Spleen (tissue), 11 donors: Measurements from ENCODE around the gene MGMT. TPM values are rescaled to one million over a fixed set of nuclear protein-coding genes. Genes with fewer than 3 reads are reported as not detected.

Source experiments
- DNase-seq: peaks from one replicate; pipeline ENCODE4 v3.0.0-alpha.2; 2020
- H3K27ac ChIP-seq, 8 donors: fragments of 200-600 bp; sonication (generic) in 7 of 8; 1 replicate in 4 of 8; 2 replicates in 4 of 8; pipeline versions ENCODE4 v1.5.0 to v1.8.0; 2016 to 2021; ENCODE audit warnings: inconsistent platforms in 4 of 8, mild to moderate bottlenecking in 4 of 8, moderate library complexity in 1 of 8
- H3K27me3 ChIP-seq, 7 donors: fragments of 200-600 bp; sonication (generic) in 6 of 7; replicated peaks in 1 of 7; 1 replicate in 4 of 7; 2 replicates in 3 of 7; pipeline versions ENCODE4 v1.5.0 to v1.8.0; 2016 to 2021; ENCODE audit warnings: inconsistent platforms in 3 of 7, mild to moderate bottlenecking in 1 of 7
- H3K36me3 ChIP-seq, 6 donors: fragments of 200-600 bp; sonication (generic) in 5 of 6; 1 replicate in 4 of 6; 2 replicates in 2 of 6; pipeline versions ENCODE4 v1.5.0 to v1.8.0; 2016 to 2021; ENCODE audit warnings: inconsistent platforms in 2 of 6
- H3K4me1 ChIP-seq, 6 donors: fragments of 200-600 bp; sonication (generic) in 5 of 6; 1 replicate in 3 of 6; 2 replicates in 3 of 6; pipeline versions ENCODE4 v1.5.0 to v1.8.0; 2016 to 2021; ENCODE audit warnings: inconsistent platforms in 3 of 6
- H3K4me3 ChIP-seq, 8 donors: fragments of 200-600 bp; sonication (generic) in 7 of 8; 1 replicate in 4 of 8; 2 replicates in 4 of 8; pipeline versions ENCODE4 v1.5.0 to v1.8.0; 2016 to 2021; ENCODE audit warnings: inconsistent platforms in 4 of 8, mild to moderate bottlenecking in 4 of 8, moderate library complexity in 2 of 8
- H3K9me3 ChIP-seq, 8 donors: fragments of 200-600 bp; sonication (generic) in 7 of 8; 1 replicate in 4 of 8; 2 replicates in 4 of 8; pipeline versions ENCODE4 v1.5.0 to v1.8.0; 2016 to 2021; ENCODE audit warnings: inconsistent platforms in 4 of 8
- POLR2A ChIP-seq, 3 donors: fragments of 450-650 bp; IDR thresholded peaks; one replicate each; pipeline ENCODE4 v1.5.1; 2017; ENCODE audit warnings: antibody characterized with exemption in 3 of 3, mild to moderate bottlenecking in 1 of 3
- POLR2AphosphoS5 ChIP-seq, 3 donors: sonication (generic); formaldehyde crosslinking; IDR thresholded peaks; one replicate each; pipeline ENCODE4 v1.5.1; 2017; ENCODE audit warnings: antibody characterized with exemption in 3 of 3
- WGBS, 5 donors: extraction: QIAGEN DNeasy Blood & Tissue Kit in 3 of 5; methylation state at CpG; one replicate each; pipeline versions ENCODE4 v1.1.5 to v1.1.7; 2013 to 2018; 5-methylcytosine and 5-hydroxymethylcytosine counted together
- intact Hi-C: fragments of 100-400 bp; cut with DNase I; formaldehyde crosslinking; loops from one replicate; pipeline ENCODE4 v1.15.0; 2023; ENCODE audit warnings: low total_unique reads
- polyA plus RNA-seq, 3 donors: library from polyadenylated mRNA; stranded (reverse); fragments of 200-250 nt; gene quantifications; one replicate each; pipeline ENCODE4 v1.2.1, GENCODE V29; 2013
- total RNA-seq, 7 donors: library from RNA; depleted of rRNA in 3 of 7; stranded (reverse); fragments of >200 nt in 3 of 7; fragmentation: NEBNext Ultra II Directional in 4 of 7; extraction: Animal tissue kit (Norgen Biotek cat#: 25700) in 4 of 7; gene quantifications; one replicate each; pipeline versions ENCODE4 v1.1.0 to v1.2.1, GENCODE V29; 2016 to 2021
- TF ChIP-seq, protein P1 (sequence below), 11 experiments: fragments of 200-600 bp in 7 of 11; fragments of 450-650 bp in 4 of 11; sonication (generic) in 4 of 11; IDR thresholded peaks in 8 of 11; conservative IDR thresholded peaks in 3 of 11; 1 replicate in 7 of 11; 2 replicates in 4 of 11; pipeline versions ENCODE4 v1.4.0 to v1.8.0; 2016 to 2021; ENCODE audit warnings: antibody characterized with exemption in 11 of 11, inconsistent platforms in 4 of 11, mild to moderate bottlenecking in 1 of 11
- donor health status: healthy with polysubstance abuse.
- donor health status: DM: no; HTN: no; CAD: no; lungs with moderate emphysema.
- donor health status: DM: no; HTN: no; CAD: no.
- donor health status: Bipolar disorder and iron deficiency.
- donor health status: healthy.
- donor health status: DM: no; HTN: no; CAD: no.
- donor health status: DM: yes; HTN: yes; CAD: no.

MGMT gene
- total and polyA plus RNA-seq, 10 donors, result 14.3 to 33.4 (median 21.7) TPM

DNA sequence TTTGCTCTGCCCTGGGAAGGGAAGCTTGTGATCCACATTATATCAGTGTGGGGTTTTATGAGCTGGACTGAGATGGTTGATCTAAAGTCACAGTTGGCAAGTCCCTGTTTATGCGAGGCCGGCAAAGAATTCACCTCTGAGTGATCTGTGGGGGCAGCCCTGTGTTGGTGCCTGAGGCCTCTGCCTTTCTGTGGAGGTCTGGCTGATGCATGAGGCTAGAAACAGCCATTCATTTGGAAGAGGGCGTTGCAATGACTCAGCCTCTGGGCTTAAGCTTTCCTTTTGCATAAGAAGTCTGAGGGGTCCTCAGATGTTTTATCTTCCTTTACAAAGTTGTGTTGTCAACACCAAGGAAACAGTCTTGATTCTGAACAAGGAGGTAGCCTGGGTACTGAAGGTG is 126.9 kb downstream of the MGMT start:
- 75 to 96% (median 88%) methylated on average over 3 of the region's 3 CpGs for WGBS, 5 donors
- Histone ChIP-seq H3K27ac (no peak overlapping the region), H3K4me1 (no peaks in the 10 kb centered on the region), H3K36me3 (peaks cover 0 to 29% (median 1%) of the 10 kb centered on the region in 6 donors), H3K9me3 (peaks cover 0 to 45% (median 17%) of the 10 kb centered on the region in 8 donors), H3K27me3 (no peaks in the 10 kb centered on the region), H3K4me3 (no peak overlapping the region)
- intact Hi-C loops, result no loop called here
- TF ChIP-seq POLR2AphosphoS5 (IDR thresholded peaks at IDR 0.05) (no peak), POLR2A (IDR thresholded peaks at IDR 0.05) (no peak)
- TF ChIP-seq, protein P1, sequence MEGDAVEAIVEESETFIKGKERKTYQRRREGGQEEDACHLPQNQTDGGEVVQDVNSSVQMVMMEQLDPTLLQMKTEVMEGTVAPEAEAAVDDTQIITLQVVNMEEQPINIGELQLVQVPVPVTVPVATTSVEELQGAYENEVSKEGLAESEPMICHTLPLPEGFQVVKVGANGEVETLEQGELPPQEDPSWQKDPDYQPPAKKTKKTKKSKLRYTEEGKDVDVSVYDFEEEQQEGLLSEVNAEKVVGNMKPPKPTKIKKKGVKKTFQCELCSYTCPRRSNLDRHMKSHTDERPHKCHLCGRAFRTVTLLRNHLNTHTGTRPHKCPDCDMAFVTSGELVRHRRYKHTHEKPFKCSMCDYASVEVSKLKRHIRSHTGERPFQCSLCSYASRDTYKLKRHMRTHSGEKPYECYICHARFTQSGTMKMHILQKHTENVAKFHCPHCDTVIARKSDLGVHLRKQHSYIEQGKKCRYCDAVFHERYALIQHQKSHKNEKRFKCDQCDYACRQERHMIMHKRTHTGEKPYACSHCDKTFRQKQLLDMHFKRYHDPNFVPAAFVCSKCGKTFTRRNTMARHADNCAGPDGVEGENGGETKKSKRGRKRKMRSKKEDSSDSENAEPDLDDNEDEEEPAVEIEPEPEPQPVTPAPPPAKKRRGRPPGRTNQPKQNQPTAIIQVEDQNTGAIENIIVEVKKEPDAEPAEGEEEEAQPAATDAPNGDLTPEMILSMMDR (IDR thresholded peaks at IDR 0.05 in 8 of 11, conservative IDR thresholded peaks at IDR 0.05 in 3 of 11), result no peak
- DNase-seq, result no peak

DNA sequence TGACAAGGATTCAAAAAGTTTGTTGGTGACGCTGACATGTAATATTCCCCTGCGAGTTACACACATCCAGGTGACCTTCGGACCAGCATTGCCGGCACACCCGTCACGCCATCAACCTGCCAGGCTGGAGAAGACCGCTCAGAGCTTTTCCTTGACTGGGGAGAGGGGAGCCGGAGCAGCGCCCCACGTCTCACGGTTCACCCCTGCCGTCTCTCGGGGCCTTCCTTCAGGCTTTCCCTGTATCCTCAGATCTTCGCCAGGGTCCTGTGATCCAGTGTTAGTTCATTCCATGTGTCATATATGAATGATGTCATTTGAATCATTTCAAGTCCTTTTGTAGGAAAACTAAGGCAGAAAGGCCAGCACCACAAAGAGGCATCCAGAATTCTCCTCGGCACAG is 127.8 kb downstream of the MGMT start:
- H3K4me1 ChIP-seq, result no peaks in the 10 kb centered on the region
- no peak overlapping the region for H3K4me3 ChIP-seq
- 84 to 99% (median 96%) methylated on average over 15 of the region's 15 CpGs for WGBS, 5 donors
- peaks cover 0 to 22% (median 0%) of the 10 kb centered on the region in 6 donors for H3K36me3 ChIP-seq
- intact Hi-C loops, result no loop called here
- no peaks in the 10 kb centered on the region for H3K27me3 ChIP-seq
- H3K27ac ChIP-seq, result no peak overlapping the region
- no peak for DNase-seq
- H3K9me3 ChIP-seq, result peaks cover 0 to 36% (median 17%) of the 10 kb centered on the region in 8 donors
- TF ChIP-seq, protein P1 (IDR thresholded peaks at IDR 0.05 in 8 of 11, conservative IDR thresholded peaks at IDR 0.05 in 3 of 11), result no peak
- TF ChIP-seq POLR2A (IDR thresholded peaks at IDR 0.05) (no peak), POLR2AphosphoS5 (IDR thresholded peaks at IDR 0.05) (no peak)

DNA sequence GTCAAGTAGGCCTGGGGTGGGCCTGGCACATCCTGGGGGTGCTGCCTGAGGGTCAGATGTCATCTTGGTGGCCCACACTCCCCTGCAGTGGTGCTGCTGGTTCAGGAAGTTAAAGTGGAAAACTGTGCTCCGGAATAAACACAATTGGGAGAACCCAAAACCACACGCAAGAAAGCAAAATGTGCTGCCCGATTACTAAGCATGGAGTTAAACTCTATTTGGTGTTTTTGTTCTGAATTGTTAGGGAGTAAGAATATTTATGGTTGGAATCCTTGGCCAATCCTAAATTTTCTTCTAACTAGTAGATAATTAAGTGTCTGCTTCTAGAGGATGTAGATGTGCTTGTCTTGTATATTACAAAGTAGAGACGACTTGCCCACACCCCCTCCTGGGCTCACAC is 131.4 kb downstream of the MGMT start:
- no peak for DNase-seq
- WGBS, 5 donors, result 92 to 99% (median 96%) methylated on average over 4 of the region's 4 CpGs
- Histone ChIP-seq H3K4me3 (no peak overlapping the region), H3K36me3 (peaks cover 0 to 15% (median 0%) of the 10 kb centered on the region in 6 donors), H3K27ac (no peak overlapping the region), H3K27me3 (no peaks in the 10 kb centered on the region), H3K9me3 (peaks cover 0 to 20% (median 4%) of the 10 kb centered on the region in 8 donors), H3K4me1 (no peaks in the 10 kb centered on the region)
- intact Hi-C loops, result no loop called here
- TF ChIP-seq POLR2A (IDR thresholded peaks at IDR 0.05), result no peak
- TF ChIP-seq, protein P1 (IDR thresholded peaks at IDR 0.05 in 8 of 11, conservative IDR thresholded peaks at IDR 0.05 in 3 of 11), result no peak
- no peak for TF ChIP-seq POLR2AphosphoS5 (IDR thresholded peaks at IDR 0.05)

DNA sequence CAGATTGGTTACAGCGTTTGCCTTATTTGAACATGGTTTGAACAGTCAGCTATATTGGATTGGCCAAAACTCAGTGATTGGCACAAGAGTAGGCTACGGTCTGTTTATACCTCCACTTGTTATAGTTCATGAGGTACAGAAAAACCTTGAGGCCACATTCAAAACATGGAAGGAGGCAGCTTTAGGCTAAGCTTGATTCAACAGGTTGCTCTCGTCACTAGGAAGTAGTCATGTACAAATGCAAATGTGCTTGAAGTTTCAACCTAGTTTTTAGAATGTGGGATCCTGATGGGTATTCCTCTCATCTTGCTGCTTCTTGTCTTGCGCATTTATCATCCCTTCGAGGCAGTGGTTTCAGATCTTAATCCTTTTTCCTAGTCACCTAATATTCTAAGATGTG is 132.1 kb downstream of the MGMT start:
- Histone ChIP-seq H3K4me1 (no peaks in the 10 kb centered on the region), H3K27ac (no peak overlapping the region), H3K36me3 (peaks cover 0 to 15% (median 0%) of the 10 kb centered on the region in 6 donors), H3K27me3 (no peaks in the 10 kb centered on the region), H3K4me3 (no peak overlapping the region), H3K9me3 (peaks cover 0 to 14% (median 4%) of the 10 kb centered on the region in 8 donors)
- TF ChIP-seq, protein P1 (IDR thresholded peaks at IDR 0.05 in 8 of 11, conservative IDR thresholded peaks at IDR 0.05 in 3 of 11), result no peak
- TF ChIP-seq POLR2AphosphoS5 (IDR thresholded peaks at IDR 0.05), result no peak
- no peak for TF ChIP-seq POLR2A (IDR thresholded peaks at IDR 0.05)
- intact Hi-C loops, result no loop called here
- DNase-seq, result no peak
- 94 to 100% (median 99%) methylated on average over 5 of the region's 5 CpGs for WGBS, 5 donors
